ENCODE results near the gene RBFA. TPM values are rescaled to one million over a fixed set of nuclear protein-coding genes. Genes with fewer than 3 reads are reported as not detected.

Gene RBFA
- total and polyA plus RNA-seq, 4 donors: 29.2 to 43.4 (median 32.2) TPM

DNA sequence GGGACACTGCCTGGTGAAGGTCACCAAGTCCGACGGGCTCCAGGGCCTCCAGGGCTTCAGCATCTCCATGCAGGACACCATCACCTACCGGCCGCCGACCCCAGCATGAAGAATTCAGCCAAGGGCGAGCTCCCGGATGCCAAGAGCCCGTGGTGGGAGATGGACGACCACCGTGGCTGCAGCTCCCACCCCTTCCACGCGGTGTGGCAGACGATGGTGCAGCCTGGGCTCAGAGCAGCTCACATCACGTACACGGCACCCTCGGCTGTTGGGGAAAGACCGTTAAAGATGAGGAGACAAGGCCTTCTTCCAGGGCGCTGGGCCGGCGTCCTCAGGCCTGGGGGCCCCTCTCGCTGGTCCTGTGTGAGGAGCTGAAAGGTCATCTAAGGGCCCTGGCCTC, 43.6 kb downstream of the RBFA start:
- H3K4me1 ChIP-seq (ENCODE audit: control insufficient read depth, insufficient read depth, low read length): no peaks in the 10 kb centered on the region
- WGBS (ENCODE audit: insufficient coverage): 96% methylated on average over 21 of the region's 21 CpGs
- no peak overlapping the region for H3K4me3 ChIP-seq (ENCODE audit: low read depth, low read length)
- no peaks in the 10 kb centered on the region for H3K27me3 ChIP-seq (ENCODE audit: control insufficient read depth, insufficient read depth, low read length)
- peaks cover 22% of the 10 kb centered on the region for H3K36me3 ChIP-seq (ENCODE audit: control insufficient read depth, insufficient read depth, low read length)
- H3K9me3 ChIP-seq (ENCODE audit: control insufficient read depth, insufficient read depth, low read length): no peaks in the 10 kb centered on the region
- DNase-seq (ENCODE audit: low read depth in 4 of 6, low spot score in 6 of 6): no peak
- H3K27ac ChIP-seq (ENCODE audit: low read depth, low read length): no peak overlapping the region

Other genes starting within 250 kb of the RBFA start
- 1 to 10 TPM; 1.3 to 1.4 TPM for gene KCNG2, start 236.5 kb upstream of the RBFA start, total RNA-seq
- gene KCNG2, start 236.5 kb upstream of the RBFA start, polyA plus RNA-seq (ENCODE audit: insufficient read length in 2 of 2): 1 to 10 TPM; 1.5 to 2.2 TPM
- gene SLC66A2, start 82.8 kb upstream of the RBFA start, total RNA-seq: 10 to 100 TPM; 26.0 to 34.5 TPM
- gene SLC66A2, start 82.8 kb upstream of the RBFA start, polyA plus RNA-seq (ENCODE audit: insufficient read length in 2 of 2): 10 to 100 TPM; 57.8 to 68.4 TPM
- 10 to 100 TPM in 1 of 2 donors, 1 to 10 TPM in 1; 5.2 to 16.6 TPM for gene HSBP1L1, start 69.8 kb upstream of the RBFA start, total RNA-seq
- 10 to 100 TPM; 20.0 to 27.3 TPM for gene HSBP1L1, start 69.8 kb upstream of the RBFA start, polyA plus RNA-seq (ENCODE audit: insufficient read length in 2 of 2)
- gene TXNL4A, start 45.9 kb upstream of the RBFA start, total RNA-seq: 100 to 1,000 TPM in 1 of 2 donors, 10 to 100 TPM in 1; 43.6 to 134 TPM
- gene TXNL4A, start 45.9 kb upstream of the RBFA start, polyA plus RNA-seq (ENCODE audit: insufficient read length in 2 of 2): 100 to 1,000 TPM; 121 to 129 TPM
- gene ADNP2, start 74.8 kb downstream of the RBFA start, total RNA-seq: 10 to 100 TPM; 13.9 to 18.9 TPM
- gene ADNP2, start 74.8 kb downstream of the RBFA start, polyA plus RNA-seq (ENCODE audit: insufficient read length in 2 of 2): 10 to 100 TPM; 14.8 to 18.2 TPM
- gene PARD6G, start 213.1 kb downstream of the RBFA start, total RNA-seq: 10 to 100 TPM; 11.8 to 20.3 TPM
- gene PARD6G, start 213.1 kb downstream of the RBFA start, polyA plus RNA-seq (ENCODE audit: insufficient read length in 2 of 2): 10 to 100 TPM; 17.6 to 18.9 TPM

Measured in spinal cord (tissue), 10 donors.